Measurements from ENCODE around the gene ZNF814.

GRCh38 chr19:57830071-57830602 lies 58.7 kb downstream of the ZNF814 start, which contains the start of gene ZNF587B:
- peak in 1 of 2 experiments; percentile 31; a peak in 2 of 4 replicates for TF ChIP-seq CTCF (conservative IDR thresholded peaks at IDR 0.05; ENCODE audit: low read depth in 2 of 2)
- no peak for TF ChIP-seq EZH2phosphoT487 (IDR thresholded peaks at IDR 0.05; ENCODE audit: unreplicated experiment)
- TF ChIP-seq EZH2 (IDR thresholded peaks at IDR 0.05; ENCODE audit: low read depth, unreplicated experiment) = no peak
- TF ChIP-seq CREB1 (CRISPR knock-in tag; IDR thresholded peaks at IDR 0.05; ENCODE audit: low read depth) = peak; percentile 79
- TF ChIP-seq POLR2AphosphoS5 (IDR thresholded peaks at IDR 0.05; ENCODE audit: low read depth) = peak; percentile 68; the same call in 1 of the 2 replicates
- TF ChIP-seq ZNF462 (CRISPR knock-in tag; IDR thresholded peaks at IDR 0.05) = no peak
- TF ChIP-seq REST (IDR thresholded peaks at IDR 0.05; ENCODE audit: unreplicated experiment) = no peak
- TF ChIP-seq STAT1 (IDR thresholded peaks at IDR 0.05; ENCODE audit: unreplicated experiment) = no peak
- TF ChIP-seq JUNB (IDR thresholded peaks at IDR 0.05; ENCODE audit: unreplicated experiment) = no peak
- TF ChIP-seq ZNF114 (CRISPR knock-in tag; IDR thresholded peaks at IDR 0.05) = no peak
- TF ChIP-seq ETS1 (IDR thresholded peaks at IDR 0.05) = peak; percentile 94
